Stimulated activated CD8-positive, alpha-beta memory T cell treated with anti-CD3 and anti-CD28 coated beads, Interleukin-7, amount 100 ng/mL, for 4 hours (primary cell): Measurements from ENCODE around the gene ABCC8.
"Not testable (repeated sequence)": the region's sequence is repeated elsewhere in the genome, so short reads cannot be mapped to it uniquely, and the experiment has no call there.

Experiments
- DNase-seq, 2 donors: peaks; one replicate each; pipeline ENCODE4 v3.0.0-alpha.2; 2020; ENCODE audit warnings: low read depth in 2 of 2

Gene ABCC8

DNA sequence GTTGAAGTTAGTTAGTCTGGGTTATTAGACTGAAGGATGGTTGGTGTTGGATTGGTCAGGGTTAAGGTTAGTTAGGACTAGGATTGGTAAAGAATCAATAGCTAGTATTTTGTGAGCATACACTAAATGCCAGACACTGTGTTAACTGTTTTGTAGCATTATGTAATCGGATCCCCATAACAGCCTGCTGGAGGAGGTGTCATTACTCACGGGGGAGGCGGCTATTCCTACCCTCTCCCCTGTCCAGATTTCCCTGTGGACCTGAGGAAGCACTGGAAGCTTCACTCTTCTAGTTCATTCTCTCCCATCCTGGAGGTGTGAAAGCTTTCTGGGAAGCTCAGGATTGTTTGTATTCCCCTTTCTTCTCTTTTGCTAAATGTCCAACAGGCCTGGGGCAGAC lies 47.7 kb downstream of the ABCC8 start:
- no peak for DNase-seq

DNA sequence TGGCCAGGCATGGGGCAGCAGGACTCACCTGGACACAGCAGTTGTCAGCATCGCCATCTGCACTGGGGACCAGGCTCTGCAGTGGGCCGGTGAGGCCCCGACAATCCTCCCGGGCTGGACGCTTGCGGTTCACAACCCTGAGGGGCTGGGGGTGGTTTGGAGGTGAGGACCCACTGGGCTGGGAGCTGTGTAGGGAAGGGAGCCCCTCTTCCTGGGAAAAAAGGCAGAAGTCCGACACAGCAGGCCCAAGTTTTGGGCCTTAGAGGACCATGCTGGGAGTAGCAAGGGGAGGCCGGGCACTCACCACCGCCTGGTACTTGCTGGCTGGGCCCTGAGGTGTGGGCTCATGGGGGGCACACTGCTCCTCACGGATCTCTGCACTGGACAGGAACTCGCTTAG lies 48.4 kb downstream of the ABCC8 start:
- DNase-seq = no peak

DNA sequence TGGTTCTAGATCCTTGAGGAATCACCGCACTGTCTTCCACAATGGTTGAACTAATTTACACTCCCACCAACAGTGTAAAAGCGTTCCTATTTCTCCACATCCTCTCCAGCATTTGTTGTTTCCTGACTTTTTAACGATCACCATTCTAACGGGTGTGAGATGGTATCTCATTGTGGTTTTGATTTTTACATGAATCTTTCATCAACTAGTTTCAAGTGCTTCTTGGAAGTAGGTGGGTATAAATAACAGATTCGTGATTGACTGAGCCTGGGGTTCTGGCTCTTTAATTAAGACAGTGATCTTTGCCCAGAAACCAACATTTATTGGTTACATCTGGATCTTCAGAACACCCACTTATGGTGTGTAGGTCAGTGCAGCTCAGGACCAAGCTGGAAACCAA lies 50.4 kb downstream of the ABCC8 start:
- not testable (repeated sequence) for DNase-seq

- DNase-seq = no peak
These were observed 52.9 kb downstream of the ABCC8 start for GRCh38 chr11:17423533-17424310.

GRCh38 chr11:17421781-17422180 lies 54.9 kb downstream of the ABCC8 start:
- DNase-seq = no peak

- DNase-seq = no peak
These were observed 58.1 kb downstream of the ABCC8 start for GRCh38 chr11:17418444-17419081.

- DNase-seq = no peak
These were observed 60.2 kb downstream of the ABCC8 start for GRCh38 chr11:17416492-17416891.

DNA sequence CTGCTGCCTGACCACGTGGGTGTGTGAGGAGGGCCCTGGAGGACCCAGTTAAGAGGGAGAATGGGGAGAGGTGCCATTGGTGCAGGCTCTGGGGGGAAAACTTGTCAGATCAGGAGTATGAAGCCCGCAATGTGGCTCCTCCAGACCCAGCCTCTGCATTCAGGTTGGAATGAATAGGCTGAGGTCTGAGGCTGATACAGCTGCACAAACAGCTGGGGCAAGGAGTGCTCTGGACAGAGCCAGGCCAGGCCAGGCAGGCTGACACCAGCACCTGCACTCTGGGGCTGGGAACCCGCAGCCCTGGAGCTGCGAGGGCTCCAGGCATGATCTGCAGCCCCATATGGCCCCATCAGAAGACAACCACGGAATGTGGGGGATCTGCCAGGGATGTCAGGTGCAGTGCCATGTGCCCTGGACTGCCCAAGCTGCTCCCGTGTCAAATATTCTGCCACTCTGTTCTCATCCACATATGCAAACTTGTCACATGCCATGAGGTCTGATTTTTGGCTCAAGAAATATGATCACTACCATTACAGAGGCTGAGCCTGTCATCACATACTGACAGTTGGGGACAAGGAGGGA lies 61.0 kb downstream of the ABCC8 start:
- no peak for DNase-seq

GRCh38 chr11:17414992-17415391 lies 61.7 kb downstream of the ABCC8 start:
- no peak for DNase-seq

DNA sequence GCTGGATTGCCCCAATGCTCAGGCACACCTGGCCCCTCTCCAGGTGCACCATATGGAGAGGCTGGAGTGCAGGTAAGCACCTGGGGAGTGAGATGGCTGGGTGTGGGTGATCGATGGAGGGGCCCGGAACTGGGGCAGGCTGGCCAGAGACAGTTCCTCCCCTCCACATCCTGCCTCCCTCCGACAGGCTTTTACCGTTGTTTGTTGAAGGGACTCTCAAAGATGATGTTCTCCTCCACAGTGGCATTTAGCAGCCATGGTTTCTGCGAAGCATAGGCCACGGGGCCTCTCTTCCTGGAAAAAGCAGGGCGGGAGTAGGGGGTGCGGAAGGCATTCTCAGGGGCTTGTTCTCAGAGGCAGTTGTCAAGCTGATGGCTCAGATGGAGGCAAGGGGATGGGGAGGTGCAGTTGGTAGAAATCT lies 62.3 kb downstream of the ABCC8 start:
- DNase-seq = no peak

GRCh38 chr11:17413414-17414316 lies 63.0 kb downstream of the ABCC8 start:
- no peak for DNase-seq

GRCh38 chr11:17412488-17413180 lies 64.0 kb downstream of the ABCC8 start:
- DNase-seq = no peak

GRCh38 chr11:17411418-17411817 lies 65.2 kb downstream of the ABCC8 start:
- no peak for DNase-seq

GRCh38 chr11:17410606-17411379 lies 65.9 kb downstream of the ABCC8 start:
- DNase-seq = no peak

DNA sequence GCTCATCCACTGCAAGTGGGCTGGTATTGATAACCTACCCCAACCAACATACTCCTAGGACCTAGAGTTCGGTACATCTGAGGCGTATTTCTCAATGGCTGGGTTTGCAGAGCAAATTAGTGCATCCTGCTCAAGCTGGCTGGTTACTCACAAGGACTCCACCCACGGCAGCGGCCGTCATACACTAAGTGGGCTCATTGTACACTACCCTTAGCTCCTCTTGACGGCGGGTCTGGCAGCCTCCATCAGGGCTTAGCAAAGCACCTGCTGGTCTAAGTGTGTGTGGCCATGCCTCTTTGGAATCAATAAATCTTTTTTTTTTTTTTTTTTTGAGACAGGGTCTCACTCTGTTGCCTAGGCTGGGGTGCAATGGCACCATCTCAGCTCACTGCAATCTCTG lies 68.0 kb downstream of the ABCC8 start:
- DNase-seq = no peak

- no peak for DNase-seq
These were observed 68.6 kb downstream of the ABCC8 start for GRCh38 chr11:17408026-17408425.

DNA sequence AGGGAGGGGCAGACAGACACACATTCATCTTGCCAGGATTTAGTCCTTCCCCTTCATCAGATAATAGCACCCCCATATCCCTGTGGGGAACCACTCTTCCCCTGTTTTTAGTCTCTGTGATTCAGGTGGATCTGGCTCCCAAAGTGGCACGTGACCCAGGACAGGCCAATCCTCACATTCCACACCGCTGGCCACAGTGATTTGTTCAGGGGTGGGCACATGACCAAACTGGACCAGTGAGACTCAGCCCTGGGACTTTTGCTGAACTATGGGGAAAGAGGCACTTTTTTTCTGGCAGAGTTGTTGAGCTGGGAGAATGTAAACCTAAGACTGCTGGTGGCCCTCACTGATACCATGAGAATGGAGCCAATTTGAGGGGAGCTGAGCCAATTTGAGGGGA lies 69.1 kb downstream of the ABCC8 start:
- no peak for DNase-seq

GRCh38 chr11:17406818-17407149 lies 69.9 kb downstream of the ABCC8 start:
- no peak for DNase-seq

- no peak for DNase-seq
These were observed 70.4 kb downstream of the ABCC8 start for GRCh38 chr11:17406082-17406817.
